HG03196 (cell line): ENCODE data around the gene AHI1.

Source experiments
- ATAC-seq: cut with Tn5 transposase; IDR thresholded peaks from one replicate; pipeline ENCODE4 v1.9.1; 2021; ENCODE audit not compliant: unreplicated experiment

AHI1 gene

GRCh38 chr6:135334169-135334568 is 163.4 kb downstream of the AHI1 start:
- no peak for ATAC-seq

- no peak for ATAC-seq
Measured at GRCh38 chr6:135331002-135331401, 166.5 kb downstream of the AHI1 start.

GRCh38 chr6:135329851-135330803 is 167.4 kb downstream of the AHI1 start:
- ATAC-seq = peak; percentile 84

GRCh38 chr6:135328136-135328535 is 169.4 kb downstream of the AHI1 start:
- ATAC-seq = no peak

GRCh38 chr6:135325624-135326424 is 171.7 kb downstream of the AHI1 start:
- no peak for ATAC-seq

GRCh38 chr6:135324531-135324930 is 173.0 kb downstream of the AHI1 start:
- ATAC-seq = no peak

GRCh38 chr6:135323979-135324378 is 173.6 kb downstream of the AHI1 start:
- no peak for ATAC-seq

- ATAC-seq = peak; percentile 91
Measured at GRCh38 chr6:135323202-135323668, 174.3 kb downstream of the AHI1 start.

- peak; percentile 70 for ATAC-seq
Measured at GRCh38 chr6:135322427-135323201, 174.9 kb downstream of the AHI1 start.

GRCh38 chr6:135320721-135321621 is 176.6 kb downstream of the AHI1 start:
- no peak for ATAC-seq

- ATAC-seq = no peak
Measured at GRCh38 chr6:135319819-135320218, 177.7 kb downstream of the AHI1 start.

- no peak for ATAC-seq
Measured at GRCh38 chr6:135318738-135319469, 178.6 kb downstream of the AHI1 start.

- ATAC-seq = no peak
Measured at GRCh38 chr6:135314543-135314942, 183.0 kb downstream of the AHI1 start.

- no peak for ATAC-seq
Measured at GRCh38 chr6:135311446-135312200, 185.9 kb downstream of the AHI1 start.

- ATAC-seq = no peak
Measured at GRCh38 chr6:135310291-135310690, 187.2 kb downstream of the AHI1 start.

GRCh38 chr6:135306740-135307420 is 190.7 kb downstream of the AHI1 start:
- ATAC-seq = no peak

- ATAC-seq = no peak
Measured at GRCh38 chr6:135306166-135306565, 191.4 kb downstream of the AHI1 start.

GRCh38 chr6:135305684-135306083 is 191.9 kb downstream of the AHI1 start:
- no peak for ATAC-seq
